Measurements from ENCODE around the gene TRPM1. TPM values are rescaled to one million over a fixed set of nuclear protein-coding genes. Genes with fewer than 3 reads are reported as not detected.

TRPM1 gene
- total RNA-seq, 2 donors from 2014 or later = not detected

- H3K4me1 ChIP-seq = no peaks in the 10 kb centered on the region
- intact Hi-C loops (cut with DNase I) = no loop called here
- DNase-seq (no peak), ATAC-seq (no peak)
- no peaks in the 10 kb centered on the region for H3K9me3 ChIP-seq
- H3K27me3 ChIP-seq = no peaks in the 10 kb centered on the region
- no peak for TF ChIP-seq POLR2A (IDR thresholded peaks at IDR 0.05)
- TF ChIP-seq CTCF (IDR thresholded peaks at IDR 0.05) = no peak
- no peaks in the 10 kb centered on the region for H3K36me3 ChIP-seq (replicated peaks in 1 of 2; ENCODE audit: insufficient read depth in 1 of 2, low read depth in 2 of 2)
- 71 to 85% methylated on average over 5 of the region's 5 CpGs for WGBS, 2 donors
- H3K4me3 ChIP-seq = no peak overlapping the region
- no peak overlapping the region for H3K27ac ChIP-seq
Measured at GRCh38 chr15:31111091-31111647, 9.6 kb upstream of the TRPM1 start.

DNA sequence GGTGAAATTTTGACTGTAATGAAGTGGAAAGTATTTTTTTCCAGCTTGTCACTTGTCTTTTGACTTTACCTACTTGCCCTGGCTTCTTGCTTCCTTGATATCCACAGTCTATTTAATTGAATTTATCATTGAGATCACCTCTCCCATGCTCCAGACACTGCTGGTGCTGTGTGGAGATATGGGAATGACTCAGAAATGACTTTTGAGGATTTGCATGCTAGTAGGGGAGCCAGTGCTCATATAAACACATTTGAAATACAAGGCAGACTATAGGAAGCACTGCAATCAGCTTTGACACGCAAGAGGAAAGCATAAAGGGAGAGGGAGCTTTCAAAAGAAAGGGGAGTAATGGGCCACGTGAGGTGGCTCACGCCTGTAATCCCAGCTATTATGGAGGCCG, 7.3 kb upstream of the TRPM1 start:
- no peak overlapping the region for H3K27ac ChIP-seq
- ATAC-seq = no peak
- TF ChIP-seq POLR2A (IDR thresholded peaks at IDR 0.05) = no peak
- TF ChIP-seq CTCF (IDR thresholded peaks at IDR 0.05) = no peak
- H3K36me3 ChIP-seq (replicated peaks in 1 of 2; ENCODE audit: insufficient read depth in 1 of 2, low read depth in 2 of 2) = no peaks in the 10 kb centered on the region
- DNase-seq = no peak
- no peaks in the 10 kb centered on the region for H3K27me3 ChIP-seq
- H3K4me1 ChIP-seq = no peaks in the 10 kb centered on the region
- intact Hi-C loops (cut with DNase I) = no loop called here
- no peaks in the 10 kb centered on the region for H3K9me3 ChIP-seq
- 84 to 90% methylated on average over 4 of the region's 4 CpGs for WGBS, 2 donors
- H3K4me3 ChIP-seq = no peak overlapping the region

DNA sequence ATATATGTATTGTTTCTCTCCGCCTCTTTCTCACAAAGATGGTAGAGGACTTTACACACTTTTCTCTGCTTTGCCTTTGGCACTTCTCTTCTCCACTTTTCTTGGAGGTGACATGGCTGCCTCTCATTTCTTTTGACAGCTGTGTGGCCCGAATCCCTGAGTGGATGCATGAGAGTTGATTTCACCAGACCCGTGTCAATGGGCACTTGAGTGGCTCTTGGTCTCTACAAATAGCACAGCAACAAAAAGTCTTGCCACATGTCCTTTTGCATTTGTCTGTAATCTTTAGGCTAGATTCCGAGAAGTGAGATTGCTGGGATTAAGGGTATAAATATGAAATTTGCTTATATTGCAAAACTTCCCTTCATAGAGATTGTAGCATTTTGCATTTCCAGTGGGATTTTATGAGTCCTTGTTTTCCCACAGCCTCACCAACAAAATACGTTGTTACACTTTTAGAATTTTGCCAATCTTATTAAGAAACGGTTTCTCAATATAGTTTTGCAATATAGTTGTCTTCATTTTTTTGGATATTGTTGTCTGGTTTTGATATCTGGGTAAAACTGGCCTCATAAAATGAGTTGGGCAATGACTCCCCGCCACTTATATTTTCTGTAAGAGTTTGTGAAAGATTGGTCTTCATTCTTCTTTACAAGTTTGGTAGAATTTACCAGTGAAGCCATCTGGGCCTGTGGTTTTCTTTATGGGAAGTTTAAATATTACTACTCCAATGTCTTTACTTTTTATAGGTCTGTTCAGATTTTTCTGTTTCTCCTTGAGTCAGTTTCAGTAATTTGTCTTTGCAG, 5.2 kb upstream of the TRPM1 start:
- Histone ChIP-seq H3K27me3 (no peaks in the 10 kb centered on the region), H3K9me3 (no peaks in the 10 kb centered on the region), H3K4me1 (no peaks in the 10 kb centered on the region), H3K27ac (no peak overlapping the region), H3K36me3 (replicated peaks in 1 of 2; ENCODE audit: insufficient read depth in 1 of 2, low read depth in 2 of 2) (no peaks in the 10 kb centered on the region), H3K4me3 (no peak overlapping the region)
- WGBS, 2 donors = 72 to 73% methylated on average over 7 of the region's 7 CpGs
- no peak for ATAC-seq
- TF ChIP-seq POLR2A (IDR thresholded peaks at IDR 0.05) (no peak), CTCF (IDR thresholded peaks at IDR 0.05) (no peak)
- intact Hi-C loops (cut with DNase I) = no loop called here
- DNase-seq = no peak

- TF ChIP-seq POLR2A (IDR thresholded peaks at IDR 0.05) = no peak
- no peak for TF ChIP-seq CTCF (IDR thresholded peaks at IDR 0.05)
- intact Hi-C loops (cut with DNase I) = no loop called here
- Histone ChIP-seq H3K27ac (no peak overlapping the region), H3K36me3 (replicated peaks in 1 of 2; ENCODE audit: insufficient read depth in 1 of 2, low read depth in 2 of 2) (no peaks in the 10 kb centered on the region), H3K27me3 (no peaks in the 10 kb centered on the region), H3K4me1 (peaks cover 13% of the 10 kb centered on the region), H3K9me3 (no peaks in the 10 kb centered on the region), H3K4me3 (no peak overlapping the region)
- DNase-seq (no peak), ATAC-seq (no peak)
- WGBS, 2 donors = 90 to 91% methylated on average over 5 to 6 of the region's 6 CpGs
Measured at GRCh38 chr15:31104003-31104402, 2.5 kb upstream of the TRPM1 start.

Measured in body of pancreas (tissue), 4 donors.